ENCODE results near the gene DHRS7.

DHRS7 gene

DNA sequence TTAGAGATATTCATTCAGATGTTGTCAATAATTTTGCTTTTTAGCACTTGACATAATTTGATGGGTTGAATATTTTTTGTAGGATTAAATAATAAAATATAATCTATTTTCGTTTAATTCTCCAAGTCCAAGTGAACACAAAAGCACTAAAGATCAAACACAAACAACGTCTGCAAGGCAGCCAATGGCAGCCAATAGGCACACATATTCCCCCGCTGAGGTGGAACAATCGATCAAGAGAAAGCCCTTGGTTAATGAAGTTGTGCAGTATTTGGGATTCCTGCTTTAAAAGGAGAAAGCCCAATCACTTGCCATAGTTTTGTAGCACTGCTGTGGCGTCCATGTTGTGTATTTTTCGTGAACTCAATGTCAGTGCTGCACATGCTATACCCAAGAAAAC, 1.5 kb downstream of the DHRS7 start:
- H3K27ac ChIP-seq, result peak overlapping the region; percentile 99; the same call in 1 of the 2 replicates
- TF ChIP-seq ZFX (IDR thresholded peaks at IDR 0.05) (no peak), CTCF (conservative IDR thresholded peaks at IDR 0.05) (no peak)

- peak overlapping the region; percentile 48 for H3K27ac ChIP-seq
- TF ChIP-seq ZFX (IDR thresholded peaks at IDR 0.05) (no peak), CTCF (conservative IDR thresholded peaks at IDR 0.05) (no peak)
Measured at GRCh38 chr14:60161196-60162107, 3.7 kb downstream of the DHRS7 start.

DNA sequence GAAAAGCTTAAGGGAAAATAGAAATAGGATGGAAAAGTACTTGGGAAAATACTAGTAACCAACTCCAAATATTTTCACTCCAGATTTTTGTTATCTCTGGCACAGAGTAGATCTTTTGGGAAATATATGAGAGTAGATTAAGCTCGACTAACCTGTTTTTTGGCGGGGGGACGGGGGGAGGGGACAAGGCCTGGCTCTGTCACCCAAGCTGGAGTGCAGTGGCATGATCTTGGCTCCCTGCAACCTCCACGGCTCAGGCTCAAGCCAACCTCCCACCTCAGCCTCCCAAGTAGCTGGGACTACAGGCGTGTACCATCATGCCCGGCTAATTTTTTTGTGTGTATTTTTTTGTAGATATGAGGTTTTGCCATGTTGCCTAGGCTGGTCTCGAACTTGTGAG, 4.8 kb downstream of the DHRS7 start:
- TF ChIP-seq CTCF (conservative IDR thresholded peaks at IDR 0.05) (no peak), ZFX (IDR thresholded peaks at IDR 0.05) (no peak)
- peak overlapping the region; percentile 47 for H3K27ac ChIP-seq

GRCh38 chr14:60154671-60155070, 10.5 kb downstream of the DHRS7 start:
- no peak overlapping the region for H3K27ac ChIP-seq
- no peak for TF ChIP-seq ZFX (IDR thresholded peaks at IDR 0.05)
- TF ChIP-seq CTCF (conservative IDR thresholded peaks at IDR 0.05), result no peak

- no peak overlapping the region for H3K27ac ChIP-seq
Measured at GRCh38 chr14:60153991-60154390, 11.2 kb downstream of the DHRS7 start.

GRCh38 chr14:60151715-60152114, 13.5 kb downstream of the DHRS7 start:
- TF ChIP-seq CTCF (conservative IDR thresholded peaks at IDR 0.05), result no peak
- no peak for TF ChIP-seq ZFX (IDR thresholded peaks at IDR 0.05)

More at GRCh38 chr14:60153991-60154390, 11.2 kb downstream of the DHRS7 start:
- TF ChIP-seq CTCF (conservative IDR thresholded peaks at IDR 0.05) (no peak), ZFX (IDR thresholded peaks at IDR 0.05) (no peak)

DNA sequence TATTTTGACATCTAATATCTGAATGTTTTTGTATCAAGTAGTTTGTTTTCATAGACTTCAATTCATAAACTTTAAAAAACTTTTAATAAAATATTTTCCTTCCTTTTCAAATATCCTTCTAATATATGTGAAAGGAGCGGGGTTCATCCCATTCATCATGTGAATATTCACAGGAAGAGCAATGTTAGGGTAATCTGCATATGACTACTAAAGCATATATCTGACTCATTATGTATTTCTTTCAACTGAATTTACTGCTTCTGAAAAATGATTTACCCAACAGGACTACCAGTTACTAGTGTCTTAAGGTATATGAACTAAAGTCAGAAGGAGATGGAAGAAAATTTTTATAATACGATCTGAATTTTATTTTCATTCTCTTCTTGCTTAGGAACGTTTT, 30.5 kb downstream of the DHRS7 start:
- no peak overlapping the region for H3K27ac ChIP-seq
- no peak for TF ChIP-seq CTCF (conservative IDR thresholded peaks at IDR 0.05)
- no peak for TF ChIP-seq ZFX (IDR thresholded peaks at IDR 0.05)

More at GRCh38 chr14:60151715-60152114, 13.5 kb downstream of the DHRS7 start:
- no peak overlapping the region for H3K27ac ChIP-seq
